ENCODE results near the gene TSKS.

Gene TSKS

DNA sequence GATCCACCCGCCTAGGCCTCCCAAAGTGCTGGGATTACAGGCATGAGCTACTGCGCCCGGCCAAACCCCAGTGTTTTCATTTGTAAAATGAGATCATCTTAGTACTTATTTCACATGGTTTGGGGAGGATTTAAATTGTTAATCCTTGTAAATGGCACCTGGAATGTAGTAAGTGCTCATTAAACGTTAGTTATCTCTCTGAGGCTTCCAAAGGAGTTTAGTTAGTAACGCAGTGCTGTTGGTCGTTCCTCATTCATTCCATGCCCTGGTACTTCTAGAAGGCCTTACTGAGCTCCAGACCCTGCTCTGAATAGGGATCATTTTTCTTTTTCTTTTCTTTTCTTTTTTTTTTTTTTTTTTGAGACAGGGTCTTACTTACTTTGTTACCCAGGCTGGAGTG, 67.0 kb downstream of the TSKS start:
- Histone ChIP-seq H3K4me3 (ENCODE audit: low read length, poor library complexity, severe bottlenecking) (no peak overlapping the region), H3K9ac (ENCODE audit: low read depth, low read length, poor library complexity, severe bottlenecking) (no peak overlapping the region), H3K4me2 (ENCODE audit: low read depth, low read length, poor library complexity, severe bottlenecking) (no peak overlapping the region), H3K36me3 (ENCODE audit: insufficient read depth, low read length) (no peaks in the 10 kb centered on the region), H3K9me2 (replicated peaks; ENCODE audit: low read depth, low read length) (no peaks in the 10 kb centered on the region), H4K20me1 (ENCODE audit: insufficient read depth, low read length, poor library complexity, severe bottlenecking) (no peaks in the 10 kb centered on the region), H3K4me1 (ENCODE audit: insufficient read depth, low read length, poor library complexity, severe bottlenecking) (no peaks in the 10 kb centered on the region), H3K79me2 (ENCODE audit: insufficient read depth, low read length) (no peaks in the 10 kb centered on the region), H3F3A (ENCODE audit: low read depth) (no peaks in the 10 kb centered on the region), H3K9me3 (ENCODE audit: insufficient read depth, low read depth, low read length) (no peaks in the 10 kb centered on the region), H2AFZ (ENCODE audit: low read length) (no peak overlapping the region), H3K27me3 (ENCODE audit: insufficient read depth, low read length, poor library complexity, severe bottlenecking) (no peaks in the 10 kb centered on the region)
- TF ChIP-seq EZH2phosphoT487 (IDR thresholded peaks at IDR 0.05; ENCODE audit: borderline replicate concordance) = no peak
- TF ChIP-seq, protein P1, sequence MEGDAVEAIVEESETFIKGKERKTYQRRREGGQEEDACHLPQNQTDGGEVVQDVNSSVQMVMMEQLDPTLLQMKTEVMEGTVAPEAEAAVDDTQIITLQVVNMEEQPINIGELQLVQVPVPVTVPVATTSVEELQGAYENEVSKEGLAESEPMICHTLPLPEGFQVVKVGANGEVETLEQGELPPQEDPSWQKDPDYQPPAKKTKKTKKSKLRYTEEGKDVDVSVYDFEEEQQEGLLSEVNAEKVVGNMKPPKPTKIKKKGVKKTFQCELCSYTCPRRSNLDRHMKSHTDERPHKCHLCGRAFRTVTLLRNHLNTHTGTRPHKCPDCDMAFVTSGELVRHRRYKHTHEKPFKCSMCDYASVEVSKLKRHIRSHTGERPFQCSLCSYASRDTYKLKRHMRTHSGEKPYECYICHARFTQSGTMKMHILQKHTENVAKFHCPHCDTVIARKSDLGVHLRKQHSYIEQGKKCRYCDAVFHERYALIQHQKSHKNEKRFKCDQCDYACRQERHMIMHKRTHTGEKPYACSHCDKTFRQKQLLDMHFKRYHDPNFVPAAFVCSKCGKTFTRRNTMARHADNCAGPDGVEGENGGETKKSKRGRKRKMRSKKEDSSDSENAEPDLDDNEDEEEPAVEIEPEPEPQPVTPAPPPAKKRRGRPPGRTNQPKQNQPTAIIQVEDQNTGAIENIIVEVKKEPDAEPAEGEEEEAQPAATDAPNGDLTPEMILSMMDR (conservative IDR thresholded peaks at IDR 0.05; ENCODE audit: low read length) = no peak

DNA sequence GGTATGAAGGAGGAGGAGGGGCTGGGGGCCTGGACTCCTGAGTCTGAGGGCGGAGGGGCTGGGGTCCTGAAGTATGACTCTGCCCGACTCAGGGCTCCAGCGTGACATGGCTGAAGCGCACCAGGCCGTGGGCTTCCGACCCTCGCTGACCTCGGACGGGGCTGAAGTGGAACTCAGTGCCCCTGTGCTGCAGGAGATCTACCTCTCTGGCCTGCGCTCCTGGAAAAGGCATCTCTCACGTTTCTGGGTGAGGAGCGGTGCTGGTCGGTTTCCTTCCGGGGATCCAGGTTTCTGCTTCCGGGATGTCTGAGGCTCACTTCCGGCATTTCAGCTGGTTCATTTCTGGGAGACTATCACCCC, 71.0 kb downstream of the TSKS start:
- Histone ChIP-seq H3K27me3 (ENCODE audit: insufficient read depth, low read length, poor library complexity, severe bottlenecking) (no peaks in the 10 kb centered on the region), H2AFZ (ENCODE audit: low read length) (no peak overlapping the region), H3F3A (ENCODE audit: low read depth) (no peaks in the 10 kb centered on the region), H4K20me1 (ENCODE audit: insufficient read depth, low read length, poor library complexity, severe bottlenecking) (no peaks in the 10 kb centered on the region), H3K9me3 (ENCODE audit: insufficient read depth, low read depth, low read length) (no peaks in the 10 kb centered on the region), H3K9ac (ENCODE audit: low read depth, low read length, poor library complexity, severe bottlenecking) (no peak overlapping the region), H3K4me2 (ENCODE audit: low read depth, low read length, poor library complexity, severe bottlenecking) (no peak overlapping the region), H3K9me2 (replicated peaks; ENCODE audit: low read depth, low read length) (no peaks in the 10 kb centered on the region), H3K4me1 (ENCODE audit: insufficient read depth, low read length, poor library complexity, severe bottlenecking) (no peaks in the 10 kb centered on the region), H3K4me3 (ENCODE audit: low read length, poor library complexity, severe bottlenecking) (no peak overlapping the region), H3K79me2 (ENCODE audit: insufficient read depth, low read length) (no peaks in the 10 kb centered on the region), H3K36me3 (ENCODE audit: insufficient read depth, low read length) (peaks cover 18% of the 10 kb centered on the region; the same call in 1 of the 2 replicates)
- TF ChIP-seq, protein P1 (conservative IDR thresholded peaks at IDR 0.05; ENCODE audit: low read length) = no peak
- no peak for TF ChIP-seq EZH2phosphoT487 (IDR thresholded peaks at IDR 0.05; ENCODE audit: borderline replicate concordance)

DNA sequence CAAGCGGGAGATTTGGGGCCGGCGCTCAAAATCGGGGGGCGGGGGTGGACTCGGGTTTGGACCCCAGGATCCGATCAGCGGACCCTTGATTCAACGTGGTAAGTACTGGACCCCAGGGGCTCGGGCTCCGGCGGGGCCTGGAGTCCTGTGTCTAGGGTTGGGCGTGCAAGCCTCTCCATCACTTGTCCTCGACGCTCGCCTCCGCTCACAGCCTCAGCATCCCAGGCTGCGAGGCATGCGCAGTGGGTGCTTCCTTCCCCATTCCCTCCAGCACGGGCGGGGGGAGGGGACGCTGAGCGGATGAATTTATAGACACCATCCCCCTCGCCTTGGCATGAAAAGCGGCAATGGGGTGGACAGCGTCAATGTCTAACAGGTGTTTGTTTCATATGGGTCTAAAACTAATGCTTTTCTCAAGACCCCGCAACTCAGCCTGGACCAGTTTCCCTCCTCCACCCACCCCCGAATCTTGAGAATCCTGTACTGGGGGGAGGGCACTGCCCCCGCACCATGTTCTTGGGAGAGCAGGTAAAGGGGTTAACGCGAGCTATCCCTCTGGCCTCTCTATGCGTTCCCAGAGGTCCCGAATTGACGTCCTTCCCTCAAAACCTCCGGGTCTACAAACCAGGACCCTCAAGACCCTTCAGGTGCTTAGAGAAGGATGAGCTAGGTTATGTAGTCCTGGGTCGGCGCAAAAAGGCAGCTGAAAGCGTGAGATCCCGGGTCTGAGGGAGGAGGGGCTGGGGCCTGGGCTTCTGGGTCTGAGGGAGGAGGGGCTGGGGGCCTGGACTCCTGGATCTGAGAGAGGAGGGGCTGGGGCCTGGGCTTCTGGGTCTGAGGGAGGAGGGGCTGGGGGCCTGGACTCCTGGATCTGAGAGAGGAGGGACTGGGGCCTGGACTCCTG, 71.6 kb downstream of the TSKS start:
- Histone ChIP-seq H3F3A (ENCODE audit: low read depth) (no peaks in the 10 kb centered on the region), H3K9me2 (replicated peaks; ENCODE audit: low read depth, low read length) (no peaks in the 10 kb centered on the region), H3K4me1 (ENCODE audit: insufficient read depth, low read length, poor library complexity, severe bottlenecking) (no peaks in the 10 kb centered on the region), H3K9me3 (ENCODE audit: insufficient read depth, low read depth, low read length) (no peaks in the 10 kb centered on the region), H3K9ac (ENCODE audit: low read depth, low read length, poor library complexity, severe bottlenecking) (no peak overlapping the region), H3K4me2 (ENCODE audit: low read depth, low read length, poor library complexity, severe bottlenecking) (no peak overlapping the region), H3K4me3 (ENCODE audit: low read length, poor library complexity, severe bottlenecking) (no peak overlapping the region), H2AFZ (ENCODE audit: low read length) (no peak overlapping the region), H3K27me3 (ENCODE audit: insufficient read depth, low read length, poor library complexity, severe bottlenecking) (no peaks in the 10 kb centered on the region), H3K36me3 (ENCODE audit: insufficient read depth, low read length) (peaks cover 22% of the 10 kb centered on the region; the same call in 1 of the 2 replicates), H3K79me2 (ENCODE audit: insufficient read depth, low read length) (no peaks in the 10 kb centered on the region), H4K20me1 (ENCODE audit: insufficient read depth, low read length, poor library complexity, severe bottlenecking) (no peaks in the 10 kb centered on the region)
- TF ChIP-seq, protein P1 (conservative IDR thresholded peaks at IDR 0.05; ENCODE audit: low read length) = no peak
- TF ChIP-seq EZH2phosphoT487 (IDR thresholded peaks at IDR 0.05; ENCODE audit: borderline replicate concordance) = no peak

All from Loucy (cell line).